PC-3 (cell line): ENCODE results near the gene CAPN10. TPM values are rescaled to one million over a fixed set of nuclear protein-coding genes. Genes with fewer than 3 reads are reported as not detected.

Experiments used
- ATAC-seq: fragments of 200-7000 bp; cut with Tn5 transposase; 2 replicates; pipeline ENCODE4 v1.9.1; 2020; ENCODE audit warnings: mild to moderate bottlenecking, moderate library complexity
- BruUV-seq: library from RNA; stranded (reverse); fragments of 400-500 nt; replicated peaks from 2 replicates; lab custom pipeline; 2021; lab: Mats Ljungman, UMichigan
- CTCF ChIA-PET: fragments of 300-600 bp; sonication (Branson Sonifier 250); formaldehyde crosslinking; loops from one replicate; lab custom pipeline; 2022; ENCODE audit warnings: antibody characterized with exemption; lab: Charles Lee
- POLR2A ChIA-PET: fragments of 300-600 bp; sonication (Branson Sonifier 250); formaldehyde crosslinking; loops from one replicate; lab custom pipeline; 2022; ENCODE audit warnings: antibody characterized with exemption; ENCODE audit not compliant: unreplicated experiment; lab: Charles Lee
- DNase-seq: peaks from one replicate; pipeline ENCODE4 v3.0.0-alpha.2; 2015
- H2AFZ ChIP-seq: fragments of 300-600 bp; sonication (generic); 2 replicates; pipeline ENCODE4 v1.6.0; 2016; ENCODE audit warnings: antibody characterized with exemption, low read length
- H3F3A ChIP-seq: fragments of 300-600 bp; sonication (generic); one replicate; pipeline ENCODE4 v1.6.0; 2017; ENCODE audit warnings: antibody characterized with exemption, low read length, control low read depth, mild to moderate bottlenecking; ENCODE audit not compliant: unreplicated experiment
- H3K27ac ChIP-seq: fragments of 300-600 bp; sonication (generic); 2 replicates; pipeline ENCODE4 v1.5.1; 2016; ENCODE audit warnings: mild to moderate bottlenecking, low read length
- H3K27me3 ChIP-seq: fragments of 300-600 bp; sonication (generic); 2 replicates; pipeline ENCODE4 v1.6.1; 2016; ENCODE audit warnings: low read length, mixed read lengths
- H3K36me3 ChIP-seq: fragments of 300-600 bp; sonication (generic); 2 replicates; pipeline ENCODE4 v1.6.1; 2016; ENCODE audit warnings: low read depth, mixed run types, low read length, mixed read lengths
- H3K4me1 ChIP-seq: fragments of 300-600 bp; sonication (generic); 2 replicates; pipeline ENCODE4 v1.5.1; 2016; ENCODE audit warnings: low read length; ENCODE audit not compliant: insufficient read depth
- H3K4me2 ChIP-seq: fragments of 300-600 bp; sonication (generic); 2 replicates; pipeline ENCODE4 v1.6.0; 2016; ENCODE audit warnings: low read length
- H3K4me3 ChIP-seq: fragments of 300-600 bp; sonication (generic); 2 replicates; pipeline ENCODE4 v1.5.1; 2016; ENCODE audit warnings: mild to moderate bottlenecking, low read length, mixed read lengths
- H3K79me2 ChIP-seq: fragments of 300-600 bp; sonication (generic); 2 replicates; pipeline ENCODE4 v1.6.1; 2017; ENCODE audit warnings: low read length, mixed read lengths
- H3K9ac ChIP-seq: fragments of 300-600 bp; sonication (generic); 2 replicates; pipeline ENCODE4 v1.6.0; 2016; ENCODE audit warnings: mild to moderate bottlenecking, low read length
- H3K9me2 ChIP-seq: fragments of 300-600 bp; sonication (generic); replicated peaks from 2 replicates; pipeline ENCODE4 v1.6.1; 2016; ENCODE audit warnings: mixed run types, low read length, mixed read lengths
- H3K9me3 ChIP-seq: fragments of 300-600 bp; sonication (generic); 2 replicates; pipeline ENCODE4 v1.6.1; 2016; ENCODE audit warnings: low read length, mixed read lengths
- H4K20me1 ChIP-seq: fragments of 300-600 bp; sonication (generic); 2 replicates; pipeline ENCODE4 v1.6.1; 2016; ENCODE audit warnings: low read length, mixed read lengths
- EZH2 ChIP-seq: fragments of 300-600 bp; sonication (generic); IDR thresholded peaks from one replicate; pipeline ENCODE4 v1.6.1; 2017; ENCODE audit warnings: antibody characterized with exemption, mild to moderate bottlenecking, low read length; ENCODE audit not compliant: unreplicated experiment
- EZH2phosphoT487 ChIP-seq: fragments of 300-600 bp; sonication (generic); IDR thresholded peaks from 2 replicates; pipeline ENCODE4 v1.6.1; 2018; ENCODE audit warnings: mild to moderate bottlenecking, antibody characterized with exemption, low read length, borderline replicate concordance
- intact Hi-C: fragments of 100-400 bp; cut with micrococcal nuclease; formaldehyde crosslinking; loops from 2 replicates; pipeline ENCODE4 v1.9.0; 2023
- total RNA-seq: library from RNA; depleted of rRNA; stranded (reverse); fragments of >200 nt; gene quantifications from 2 replicates; pipeline ENCODE4 v1.2.3, GENCODE V29; 2014
- TF ChIP-seq, protein P1 (sequence below): fragments of 300-600 bp; sonication (generic); conservative IDR thresholded peaks from 2 replicates; pipeline ENCODE4 v1.5.1; 2017; ENCODE audit warnings: antibody characterized with exemption, low read depth, mild to moderate bottlenecking, low read length

CAPN10 gene
- total RNA-seq, 1 experiment from 2014 or later: 32.2 TPM

DNA sequence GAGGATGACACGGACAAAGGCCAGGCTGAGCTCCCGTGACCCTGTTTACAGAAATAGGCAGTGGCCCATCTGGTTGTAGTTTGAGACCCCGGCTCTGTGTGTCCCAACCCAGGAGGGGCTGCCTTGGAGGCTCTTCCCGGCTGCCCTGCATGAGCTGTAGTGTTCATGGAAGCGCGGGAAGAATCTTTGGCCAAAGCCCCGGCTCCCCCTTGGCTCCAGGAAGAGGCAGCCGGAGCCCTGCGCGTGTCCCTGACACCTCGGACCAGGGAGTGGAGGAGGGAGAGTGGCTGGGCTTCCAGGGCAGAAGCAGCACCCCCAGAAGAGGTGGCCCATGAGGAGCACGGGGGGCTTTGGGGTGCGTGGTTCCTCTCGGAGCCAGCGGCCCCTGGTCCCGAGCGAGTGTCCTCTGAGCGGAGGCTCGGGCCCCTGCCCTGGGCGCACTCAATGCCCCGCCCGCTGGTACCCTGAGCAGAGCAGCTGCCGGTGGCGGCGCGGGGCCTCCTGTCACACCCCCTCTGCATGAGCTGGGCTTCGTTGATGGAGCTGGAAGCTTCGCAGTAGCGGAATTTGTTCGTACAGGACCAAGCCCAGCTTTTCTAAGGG, 60.5 kb downstream of the CAPN10 start:
- ATAC-seq: no peak
- CTCF ChIA-PET: no interaction called here
- intact Hi-C loops: no loop called here

GRCh38 chr2:240647503-240648154, 61.1 kb downstream of the CAPN10 start:
- Histone ChIP-seq H3K4me2 (no peak overlapping the region), H3K9me3 (no peaks in the 10 kb centered on the region), H2AFZ (no peak overlapping the region), H3K4me3 (no peak overlapping the region), H3K36me3 (no peaks in the 10 kb centered on the region), H3K27me3 (peaks cover 56% of the 10 kb centered on the region), H3K4me1 (no peaks in the 10 kb centered on the region), H3K9ac (no peak overlapping the region), H3K79me2 (no peaks in the 10 kb centered on the region), H3K27ac (no peak overlapping the region), H3K9me2 (no peaks in the 10 kb centered on the region), H3F3A (no peaks in the 10 kb centered on the region), H4K20me1 (no peaks in the 10 kb centered on the region)
- ChIA-PET CTCF (no interaction called here), POLR2A (no interaction called here)
- ATAC-seq (no peak), DNase-seq (no peak)
- no TSS peak for BruUV-seq
- intact Hi-C loops: no loop called here
- TF ChIP-seq, protein P1, sequence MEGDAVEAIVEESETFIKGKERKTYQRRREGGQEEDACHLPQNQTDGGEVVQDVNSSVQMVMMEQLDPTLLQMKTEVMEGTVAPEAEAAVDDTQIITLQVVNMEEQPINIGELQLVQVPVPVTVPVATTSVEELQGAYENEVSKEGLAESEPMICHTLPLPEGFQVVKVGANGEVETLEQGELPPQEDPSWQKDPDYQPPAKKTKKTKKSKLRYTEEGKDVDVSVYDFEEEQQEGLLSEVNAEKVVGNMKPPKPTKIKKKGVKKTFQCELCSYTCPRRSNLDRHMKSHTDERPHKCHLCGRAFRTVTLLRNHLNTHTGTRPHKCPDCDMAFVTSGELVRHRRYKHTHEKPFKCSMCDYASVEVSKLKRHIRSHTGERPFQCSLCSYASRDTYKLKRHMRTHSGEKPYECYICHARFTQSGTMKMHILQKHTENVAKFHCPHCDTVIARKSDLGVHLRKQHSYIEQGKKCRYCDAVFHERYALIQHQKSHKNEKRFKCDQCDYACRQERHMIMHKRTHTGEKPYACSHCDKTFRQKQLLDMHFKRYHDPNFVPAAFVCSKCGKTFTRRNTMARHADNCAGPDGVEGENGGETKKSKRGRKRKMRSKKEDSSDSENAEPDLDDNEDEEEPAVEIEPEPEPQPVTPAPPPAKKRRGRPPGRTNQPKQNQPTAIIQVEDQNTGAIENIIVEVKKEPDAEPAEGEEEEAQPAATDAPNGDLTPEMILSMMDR: no peak
- no peak for TF ChIP-seq EZH2

More for the DNA sequence above, 60.5 kb downstream of the CAPN10 start:
- H4K20me1 ChIP-seq: no peaks in the 10 kb centered on the region
- H3K4me3 ChIP-seq: no peak overlapping the region
- BruUV-seq: no TSS peak
- H3K9me2 ChIP-seq: no peaks in the 10 kb centered on the region
- DNase-seq: no peak
- H3K36me3 ChIP-seq: no peaks in the 10 kb centered on the region
- H3F3A ChIP-seq: no peaks in the 10 kb centered on the region
- POLR2A ChIA-PET: no interaction called here
- H3K4me2 ChIP-seq: no peak overlapping the region
- H3K9ac ChIP-seq: no peak overlapping the region
- H3K27ac ChIP-seq: no peak overlapping the region
- no peaks in the 10 kb centered on the region for H3K9me3 ChIP-seq
- peaks cover 50% of the 10 kb centered on the region for H3K27me3 ChIP-seq
- no peaks in the 10 kb centered on the region for H3K4me1 ChIP-seq
- H2AFZ ChIP-seq: no peak overlapping the region
- TF ChIP-seq, protein P1: no peak
- TF ChIP-seq EZH2 (no peak), EZH2phosphoT487 (no peak)
- H3K79me2 ChIP-seq: no peaks in the 10 kb centered on the region

- TF ChIP-seq, protein P1: no peak
- TF ChIP-seq EZH2phosphoT487 (no peak), EZH2 (no peak)
- ATAC-seq (no peak), DNase-seq (no peak)
- H3K4me2 ChIP-seq: no peak overlapping the region
- no peaks in the 10 kb centered on the region for H4K20me1 ChIP-seq
- H3K27ac ChIP-seq: no peak overlapping the region
- H3K9ac ChIP-seq: no peak overlapping the region
- H3K4me1 ChIP-seq: no peaks in the 10 kb centered on the region
- no peaks in the 10 kb centered on the region for H3K79me2 ChIP-seq
- H2AFZ ChIP-seq: no peak overlapping the region
- H3K9me2 ChIP-seq: no peaks in the 10 kb centered on the region
- H3K4me3 ChIP-seq: no peak overlapping the region
- peaks cover 57% of the 10 kb centered on the region for H3K27me3 ChIP-seq
- intact Hi-C loops: no loop called here
- no peaks in the 10 kb centered on the region for H3F3A ChIP-seq
- no peaks in the 10 kb centered on the region for H3K36me3 ChIP-seq
- ChIA-PET POLR2A (no interaction called here), CTCF (no interaction called here)
- H3K9me3 ChIP-seq: no peaks in the 10 kb centered on the region
- BruUV-seq: no TSS peak
Measured at GRCh38 chr2:240648155-240648649, 61.7 kb downstream of the CAPN10 start.
